ENCODE results near the gene KCTD1. TPM values are rescaled to one million over a fixed set of nuclear protein-coding genes. Genes with fewer than 3 reads are reported as not detected.

The KCTD1 gene
- total RNA-seq, 8 experiments from 2014 or later: 10.7 to 36.9 (median 21.7) TPM

- H3K4me1 ChIP-seq (replicated peaks in 1 of 2): peaks cover 6 to 18% of the 10 kb centered on the region in 2 donors
- in situ Hi-C loops (cut with MboI; ENCODE audit: low pct_unique_long_range_greater_than_20kb in 2 of 9, low sequenced_read_pairs in 9 of 9, unreplicated experiment in 9 of 9): no loop called here
- no peak for ATAC-seq (replicated peaks in 6 of 8)
- WGBS, 10 experiments: 95 to 100% (median 100%) methylated on average over 1 to 10 of the region's 12 CpGs; no CpG with 5 or more reads in 4 of the 10 experiments
- H3K27ac ChIP-seq: no peak overlapping the region
- H3K4me3 ChIP-seq: no peak overlapping the region
These were observed 82.9 kb downstream of the KCTD1 start for GRCh38 chr18:26465431-26465830.

GRCh38 chr18:26464128-26465011 lies 84.0 kb downstream of the KCTD1 start:
- WGBS, 10 experiments: 80 to 100% (median 94%) methylated on average over 1 to 9 of the region's 11 CpGs
- no peak overlapping the region for H3K27ac ChIP-seq
- ATAC-seq (replicated peaks in 6 of 8): no peak
- H3K4me3 ChIP-seq: no peak overlapping the region
- in situ Hi-C loops (cut with MboI; ENCODE audit: low pct_unique_long_range_greater_than_20kb in 2 of 9, low sequenced_read_pairs in 9 of 9, unreplicated experiment in 9 of 9): no loop called here
- peaks cover 4 to 12% of the 10 kb centered on the region in 2 donors for H3K4me1 ChIP-seq (replicated peaks in 1 of 2)

DNA sequence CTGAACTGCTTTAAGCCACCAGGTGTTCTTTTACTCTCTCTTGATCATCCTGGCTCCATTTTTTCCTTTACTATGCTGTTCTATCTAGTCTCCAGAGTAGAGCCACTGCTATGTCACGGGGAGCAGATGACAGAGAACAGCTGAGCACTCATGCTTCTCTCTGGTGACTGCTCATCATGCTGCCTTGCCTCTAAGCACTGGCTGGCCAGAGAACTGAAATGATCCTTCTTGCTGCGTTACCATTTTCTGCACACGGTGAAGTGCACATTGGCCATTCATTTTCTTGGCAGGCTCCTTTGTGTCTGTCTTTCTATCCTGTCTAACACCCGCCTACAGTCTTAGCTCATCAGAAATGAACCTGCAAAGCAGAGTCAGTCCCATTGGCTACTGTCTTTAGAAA lies 86.0 kb downstream of the KCTD1 start:
- 20 to 100% (median 71%) methylated on average over 1 to 4 of the region's 4 CpGs; no CpG with 5 or more reads in 2 of the 10 experiments for whole genome bisulfite sequencing, 10 experiments

DNA sequence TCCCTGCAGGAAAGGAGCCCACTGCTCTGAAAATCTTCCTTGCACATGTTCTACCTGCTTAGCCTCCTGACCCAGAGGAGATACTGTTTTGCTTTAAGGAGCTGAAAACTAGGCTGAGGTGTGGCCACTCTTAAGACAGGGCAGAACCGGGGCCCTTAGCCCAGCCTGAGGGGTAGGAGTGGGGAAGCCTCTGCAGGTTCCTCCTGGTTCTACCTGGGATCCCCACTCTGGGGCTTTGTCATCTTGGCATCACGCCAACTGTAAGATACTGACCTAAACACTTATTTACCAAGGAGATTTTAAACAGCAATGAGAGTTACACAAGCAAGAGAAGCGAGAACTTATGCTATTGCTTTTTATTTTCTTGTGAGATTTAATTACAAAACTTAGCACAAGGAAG lies 86.9 kb downstream of the KCTD1 start:
- in situ Hi-C loops (cut with MboI; ENCODE audit: low pct_unique_long_range_greater_than_20kb in 2 of 9, low sequenced_read_pairs in 9 of 9, unreplicated experiment in 9 of 9): no loop called here
- H3K4me1 ChIP-seq (replicated peaks in 1 of 2): peaks cover 4% of the 10 kb centered on the region in 2 donors
- ATAC-seq (replicated peaks in 6 of 8): no peak
- H3K27ac ChIP-seq: no peak overlapping the region
- WGBS, 10 experiments: 17 to 100% (median 88%) methylated on average over 1 to 3 of the region's 3 CpGs; no CpG with 5 or more reads in 3 of the 10 experiments
- H3K4me3 ChIP-seq: no peak overlapping the region

More for the DNA sequence above, 86.0 kb downstream of the KCTD1 start:
- peak in 5 of 8 experiments; percentile 53 to 84 (median 77) for ATAC-seq (replicated peaks in 6 of 8)
- in situ Hi-C loops (cut with MboI; ENCODE audit: low pct_unique_long_range_greater_than_20kb in 2 of 9, low sequenced_read_pairs in 9 of 9, unreplicated experiment in 9 of 9): no loop called here
- Histone ChIP-seq H3K4me1 (replicated peaks in 1 of 2) (peaks cover 4% of the 10 kb centered on the region in 2 donors), H3K27ac (no peak overlapping the region), H3K4me3 (no peak overlapping the region)

DNA sequence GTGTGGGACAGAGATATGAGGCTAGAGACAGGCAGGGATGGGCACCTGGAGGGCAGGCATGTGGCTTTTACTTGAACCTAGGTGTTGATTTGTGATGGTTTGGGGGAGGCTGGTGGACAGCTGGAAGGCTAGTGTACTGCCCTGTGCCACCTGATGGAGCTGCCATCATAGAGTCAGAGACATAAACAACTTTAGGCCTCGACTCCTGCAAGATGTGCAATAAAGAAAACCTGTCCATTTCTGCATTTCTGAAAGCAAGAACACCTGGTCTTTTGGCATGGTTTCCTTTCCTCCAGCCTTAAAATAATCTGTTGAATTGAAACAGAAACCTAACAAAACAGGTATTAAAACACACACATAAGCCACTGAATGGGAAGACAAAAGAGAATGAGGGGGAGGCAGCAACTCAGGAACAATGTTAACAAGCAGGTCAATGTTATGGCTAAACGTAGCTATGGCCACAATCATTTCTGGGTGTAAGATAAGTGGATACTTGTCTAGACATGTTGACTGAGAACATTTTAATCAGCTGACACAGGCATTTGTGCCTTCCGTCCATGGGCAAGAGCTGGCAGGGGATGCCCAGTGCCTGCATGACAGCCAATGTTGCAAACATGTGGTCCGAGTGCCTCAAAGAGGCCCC lies 87.8 kb downstream of the KCTD1 start:
- peaks cover 4% of the 10 kb centered on the region in 2 donors for H3K4me1 ChIP-seq (replicated peaks in 1 of 2)
- no peak overlapping the region for H3K27ac ChIP-seq
- H3K4me3 ChIP-seq: no peak overlapping the region
- peak in 1 of 8 experiments; percentile 28 for ATAC-seq (replicated peaks in 6 of 8)
- 33 to 100% (median 88%) methylated on average over 1 to 4 of the region's 4 CpGs; no CpG with 5 or more reads in 3 of the 10 experiments for WGBS, 10 experiments
- in situ Hi-C loops (cut with MboI; ENCODE audit: low pct_unique_long_range_greater_than_20kb in 2 of 9, low sequenced_read_pairs in 9 of 9, unreplicated experiment in 9 of 9): no loop called here

- H3K4me3 ChIP-seq: no peak overlapping the region
- 57 to 100% (median 96%) methylated on average over 1 to 3 of the region's 3 CpGs; no CpG with 5 or more reads in 1 of the 10 experiments for WGBS, 10 experiments
- peaks cover 4% of the 10 kb centered on the region in 2 donors for H3K4me1 ChIP-seq (replicated peaks in 1 of 2)
- no peak overlapping the region for H3K27ac ChIP-seq
- ATAC-seq (replicated peaks in 6 of 8): no peak
- in situ Hi-C loops (cut with MboI; ENCODE audit: low pct_unique_long_range_greater_than_20kb in 2 of 9, low sequenced_read_pairs in 9 of 9, unreplicated experiment in 9 of 9): no loop called here
These were observed 88.5 kb downstream of the KCTD1 start for GRCh38 chr18:26459884-26460283.

- no peak for ATAC-seq (replicated peaks in 6 of 8)
- Histone ChIP-seq H3K4me1 (replicated peaks in 1 of 2) (peaks cover 4% of the 10 kb centered on the region in 2 donors), H3K27ac (no peak overlapping the region), H3K4me3 (no peak overlapping the region)
- 93 to 100% (median 95%) methylated on average over 1 to 10 of the region's 12 CpGs; no CpG with 5 or more reads in 2 of the 10 experiments for WGBS, 10 experiments
- in situ Hi-C loops (cut with MboI; ENCODE audit: low pct_unique_long_range_greater_than_20kb in 2 of 9, low sequenced_read_pairs in 9 of 9, unreplicated experiment in 9 of 9): no loop called here
These were observed 89.0 kb downstream of the KCTD1 start for GRCh38 chr18:26459340-26459739.

DNA sequence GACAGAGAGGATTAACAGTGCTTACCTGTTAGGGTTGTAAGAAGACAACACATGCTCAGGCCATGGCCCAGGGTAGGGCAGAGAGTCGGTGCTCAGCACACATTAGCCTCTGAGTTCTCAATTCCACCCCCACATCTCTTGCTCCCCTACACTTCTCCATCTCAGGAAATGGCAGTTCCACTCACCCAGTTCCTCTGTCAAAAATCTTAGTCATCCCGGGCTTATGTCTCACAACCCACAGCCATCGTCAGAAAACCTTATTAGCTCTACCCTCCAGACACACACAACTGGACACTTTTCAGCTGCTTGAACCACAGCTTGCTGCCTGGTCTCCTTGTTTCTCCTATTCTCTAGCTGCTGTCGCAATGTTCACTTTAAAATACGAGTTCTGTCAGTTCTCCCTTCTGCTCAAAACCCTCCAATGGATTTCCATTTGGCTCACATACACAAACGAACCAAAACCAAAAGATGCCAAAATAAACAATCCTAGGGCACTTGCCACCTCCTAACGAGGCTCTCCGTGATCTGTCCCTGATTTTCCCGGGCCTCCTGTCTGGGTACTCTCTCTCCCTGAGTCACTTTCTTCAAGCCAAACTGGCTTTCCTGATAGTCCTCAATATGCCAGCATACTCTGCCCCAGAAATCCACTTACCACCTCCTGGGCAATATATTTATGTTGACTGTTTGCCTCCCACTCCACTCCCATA lies 89.7 kb downstream of the KCTD1 start:
- Histone ChIP-seq H3K27ac (no peak overlapping the region), H3K4me3 (no peak overlapping the region), H3K4me1 (replicated peaks in 1 of 2) (peaks cover 8 to 9% of the 10 kb centered on the region in 2 donors)
- in situ Hi-C loops (cut with MboI; ENCODE audit: low pct_unique_long_range_greater_than_20kb in 2 of 9, low sequenced_read_pairs in 9 of 9, unreplicated experiment in 9 of 9): no loop called here
- 10 to 91% (median 74%) methylated on average over 1 to 9 of the region's 9 CpGs; no CpG with 5 or more reads in 2 of the 10 experiments for WGBS, 10 experiments
- ATAC-seq (replicated peaks in 6 of 8): no peak

DNA sequence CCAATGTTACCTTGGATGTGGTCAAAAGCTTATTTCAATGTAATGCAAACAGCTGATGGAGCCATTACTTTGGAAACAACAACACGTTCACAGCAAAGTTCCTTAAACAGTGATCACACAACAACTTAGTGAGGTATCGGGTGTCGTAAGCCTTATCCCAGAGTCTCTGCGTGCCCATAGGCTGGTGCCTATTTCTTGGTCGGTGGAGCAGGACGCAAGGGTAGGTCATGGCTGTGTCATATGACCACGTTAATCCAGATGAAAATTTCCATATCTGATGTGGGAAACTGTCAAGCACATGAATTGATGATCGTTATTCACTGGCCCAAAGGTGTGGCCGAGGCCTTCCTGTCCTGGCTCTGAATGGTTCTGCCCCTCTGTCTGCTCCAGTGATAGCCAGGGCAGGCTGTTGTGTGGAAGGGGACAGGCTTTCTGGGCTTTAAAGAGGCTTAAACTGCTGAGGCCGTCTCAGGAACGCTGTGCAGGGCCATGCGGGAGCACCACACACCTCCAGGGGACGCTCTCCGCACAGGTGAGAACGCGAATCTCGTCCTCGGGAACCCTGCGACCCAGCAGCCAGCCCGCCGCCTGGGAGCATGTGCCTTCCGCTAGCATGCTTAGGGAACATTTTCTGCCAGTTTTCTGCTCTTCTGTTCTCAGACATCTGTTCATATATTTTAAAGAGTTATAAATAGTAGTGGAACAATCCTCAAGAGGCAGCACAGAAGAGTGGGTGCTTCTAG lies 90.6 kb downstream of the KCTD1 start:
- Histone ChIP-seq H3K4me3 (no peak overlapping the region), H3K4me1 (replicated peaks in 1 of 2) (peaks cover 10 to 11% of the 10 kb centered on the region in 2 donors), H3K27ac (no peak overlapping the region)
- WGBS, 10 experiments: 60 to 100% (median 84%) methylated on average over 1 to 17 of the region's 22 CpGs; no CpG with 5 or more reads in 3 of the 10 experiments
- in situ Hi-C loops (cut with MboI; ENCODE audit: low pct_unique_long_range_greater_than_20kb in 2 of 9, low sequenced_read_pairs in 9 of 9, unreplicated experiment in 9 of 9): no loop called here
- no peak for ATAC-seq (replicated peaks in 6 of 8)

GRCh38 chr18:26457195-26457594 lies 91.2 kb downstream of the KCTD1 start:
- Histone ChIP-seq H3K4me1 (replicated peaks in 1 of 2) (peaks cover 8 to 10% of the 10 kb centered on the region in 2 donors), H3K4me3 (no peak overlapping the region), H3K27ac (no peak overlapping the region)
- in situ Hi-C loops (cut with MboI; ENCODE audit: low pct_unique_long_range_greater_than_20kb in 2 of 9, low sequenced_read_pairs in 9 of 9, unreplicated experiment in 9 of 9): no loop called here
- 86 to 100% (median 100%) methylated on average over 2 to 4 of the region's 4 CpGs; no CpG with 5 or more reads in 4 of the 10 experiments for WGBS, 10 experiments
- ATAC-seq (replicated peaks in 6 of 8): no peak

DNA sequence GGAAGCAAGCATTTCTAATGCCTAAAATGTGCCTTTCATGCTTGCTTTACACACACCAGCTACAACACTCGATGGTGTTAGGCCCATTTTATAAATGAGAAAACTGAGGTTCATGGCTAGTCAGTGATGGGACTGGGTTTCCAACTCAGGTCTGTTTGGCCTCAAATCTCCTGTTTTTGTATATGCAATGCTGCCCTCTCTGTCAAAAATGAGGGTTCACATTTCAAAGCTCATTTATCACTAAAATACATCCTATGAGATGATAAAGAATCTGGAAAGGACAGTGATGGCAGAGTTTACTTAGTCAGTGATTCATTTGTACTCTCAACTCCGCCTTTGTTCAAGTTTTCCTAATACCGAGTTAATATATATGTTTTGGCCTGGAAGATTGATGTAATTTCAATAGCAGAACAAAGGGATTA lies 92.3 kb downstream of the KCTD1 start:
- no peak overlapping the region for H3K27ac ChIP-seq
- no peak overlapping the region for H3K4me3 ChIP-seq
- ATAC-seq (replicated peaks in 6 of 8): no peak
- 50 to 90% (median 71%) methylated on average over 1 to 3 of the region's 3 CpGs; no CpG with 5 or more reads in 4 of the 10 experiments for WGBS, 10 experiments
- H3K4me1 ChIP-seq (replicated peaks in 1 of 2): peaks cover 8 to 10% of the 10 kb centered on the region in 2 donors
- in situ Hi-C loops (cut with MboI; ENCODE audit: low pct_unique_long_range_greater_than_20kb in 2 of 9, low sequenced_read_pairs in 9 of 9, unreplicated experiment in 9 of 9): no loop called here

- Histone ChIP-seq H3K27ac (no peak overlapping the region), H3K4me3 (no peak overlapping the region), H3K4me1 (replicated peaks in 1 of 2) (peaks cover 8 to 10% of the 10 kb centered on the region in 2 donors)
- 89 to 100% (median 93%) methylated on average over 2 to 14 of the region's 15 CpGs; no CpG with 5 or more reads in 1 of the 10 experiments for WGBS, 10 experiments
- no peak for ATAC-seq (replicated peaks in 6 of 8)
- in situ Hi-C loops (cut with MboI; ENCODE audit: low pct_unique_long_range_greater_than_20kb in 2 of 9, low sequenced_read_pairs in 9 of 9, unreplicated experiment in 9 of 9): no loop called here
These were observed 92.7 kb downstream of the KCTD1 start for GRCh38 chr18:26455639-26456038.
